ENCODE results near the gene GYG2.

- TF ChIP-seq POLR2AphosphoS5 (IDR thresholded peaks at IDR 0.05; ENCODE audit: low read depth, low read length) (no peak), YY1 (IDR thresholded peaks at IDR 0.05; ENCODE audit: extremely low read depth, insufficient replicate concordance, low read depth, low read length) (no peak), POLR2A (IDR thresholded peaks at IDR 0.05; ENCODE audit: borderline replicate concordance, extremely low read depth, insufficient read depth, insufficient read length) (no peak), SIN3A (IDR thresholded peaks at IDR 0.05; ENCODE audit: low read depth) (no peak), EZH2 (IDR thresholded peaks at IDR 0.05) (no peak), CEBPB (IDR thresholded peaks at IDR 0.05; ENCODE audit: low read depth) (no peak), EGR1 (IDR thresholded peaks at IDR 0.05; ENCODE audit: low read depth) (no peak), CBX3 (IDR thresholded peaks at IDR 0.05; ENCODE audit: low read depth) (no peak), FOSL1 (IDR thresholded peaks at IDR 0.05; ENCODE audit: low read depth) (no peak), SRF (IDR thresholded peaks at IDR 0.05; ENCODE audit: low read depth) (no peak), EZH2phosphoT487 (IDR thresholded peaks at IDR 0.05; ENCODE audit: borderline replicate concordance) (no peak), ZBTB33 (IDR thresholded peaks at IDR 0.05; ENCODE audit: extremely low read depth, insufficient replicate concordance, low read length) (no peak)
- TF ChIP-seq, protein P1, sequence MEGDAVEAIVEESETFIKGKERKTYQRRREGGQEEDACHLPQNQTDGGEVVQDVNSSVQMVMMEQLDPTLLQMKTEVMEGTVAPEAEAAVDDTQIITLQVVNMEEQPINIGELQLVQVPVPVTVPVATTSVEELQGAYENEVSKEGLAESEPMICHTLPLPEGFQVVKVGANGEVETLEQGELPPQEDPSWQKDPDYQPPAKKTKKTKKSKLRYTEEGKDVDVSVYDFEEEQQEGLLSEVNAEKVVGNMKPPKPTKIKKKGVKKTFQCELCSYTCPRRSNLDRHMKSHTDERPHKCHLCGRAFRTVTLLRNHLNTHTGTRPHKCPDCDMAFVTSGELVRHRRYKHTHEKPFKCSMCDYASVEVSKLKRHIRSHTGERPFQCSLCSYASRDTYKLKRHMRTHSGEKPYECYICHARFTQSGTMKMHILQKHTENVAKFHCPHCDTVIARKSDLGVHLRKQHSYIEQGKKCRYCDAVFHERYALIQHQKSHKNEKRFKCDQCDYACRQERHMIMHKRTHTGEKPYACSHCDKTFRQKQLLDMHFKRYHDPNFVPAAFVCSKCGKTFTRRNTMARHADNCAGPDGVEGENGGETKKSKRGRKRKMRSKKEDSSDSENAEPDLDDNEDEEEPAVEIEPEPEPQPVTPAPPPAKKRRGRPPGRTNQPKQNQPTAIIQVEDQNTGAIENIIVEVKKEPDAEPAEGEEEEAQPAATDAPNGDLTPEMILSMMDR (IDR thresholded peaks at IDR 0.05 in 2 of 3, conservative IDR thresholded peaks at IDR 0.05 in 1 of 3; ENCODE audit: borderline replicate concordance in 1 of 3, insufficient read depth in 1 of 3, low read depth in 2 of 3, low read length in 2 of 3): no peak
Measured at GRCh38 chrX:2811271-2811670, 17.5 kb upstream of the GYG2 start.

Measured in HCT116 (cell line).